GM23248 (cell line): ENCODE measurements around the gene HCST. TPM values are rescaled to one million over a fixed set of nuclear protein-coding genes. Genes with fewer than 3 reads are reported as not detected.

Experiments
- DNase-seq: peaks from one replicate; pipeline ENCODE4 v3.0.0-alpha.2; 2015
- H2AFZ ChIP-seq: fragments of 200-600 bp; sonication (generic); 2 replicates; pipeline ENCODE4 v1.6.1; 2016; ENCODE audit warnings: antibody characterized with exemption
- H3F3A ChIP-seq: fragments of 200-600 bp; sonication (generic); 2 replicates; pipeline ENCODE4 v1.6.1; 2016; ENCODE audit warnings: mild to moderate bottlenecking, antibody characterized with exemption, mixed run types; ENCODE audit not compliant: insufficient read depth
- H3K27ac ChIP-seq: fragments of 200-600 bp; sonication (generic); 2 replicates; pipeline ENCODE4 v1.5.1; 2016; ENCODE audit warnings: mild to moderate bottlenecking
- H3K27me3 ChIP-seq: fragments of 200-600 bp; sonication (generic); replicated peaks from 2 replicates; pipeline ENCODE4 v1.6.1; 2016; ENCODE audit warnings: mild to moderate bottlenecking; ENCODE audit not compliant: insufficient read depth
- H3K36me3 ChIP-seq: fragments of 200-600 bp; sonication (generic); 2 replicates; pipeline ENCODE4 v1.6.1; 2016; ENCODE audit warnings: low read depth, mild to moderate bottlenecking
- H3K4me1 ChIP-seq: fragments of 200-600 bp; sonication (generic); 2 replicates; pipeline ENCODE4 v1.6.1; 2016; ENCODE audit warnings: mild to moderate bottlenecking; ENCODE audit not compliant: insufficient read depth
- H3K4me2 ChIP-seq: fragments of 200-600 bp; sonication (generic); one replicate; pipeline ENCODE4 v1.6.1; 2016; ENCODE audit warnings: mild to moderate bottlenecking; ENCODE audit not compliant: unreplicated experiment
- H3K4me3 ChIP-seq: fragments of 200-600 bp; sonication (generic); 2 replicates; pipeline ENCODE4 v1.5.1; 2016; ENCODE audit warnings: mild to moderate bottlenecking
- H3K79me2 ChIP-seq: fragments of 200-600 bp; sonication (generic); 2 replicates; pipeline ENCODE4 v1.6.1; 2016; ENCODE audit warnings: mild to moderate bottlenecking; ENCODE audit not compliant: insufficient read depth
- H3K9ac ChIP-seq: fragments of 200-600 bp; sonication (generic); 2 replicates; pipeline ENCODE4 v1.6.1; 2016; ENCODE audit warnings: mild to moderate bottlenecking
- H3K9me2 ChIP-seq: fragments of 200-600 bp; sonication (generic); 2 replicates; pipeline ENCODE4 v1.6.1; 2016; ENCODE audit warnings: mixed run types, mild to moderate bottlenecking, moderate library complexity; ENCODE audit not compliant: insufficient read depth
- H3K9me3 ChIP-seq: fragments of 200-600 bp; sonication (generic); one replicate; pipeline ENCODE4 v1.6.1; 2017; ENCODE audit warnings: low read depth
- H4K20me1 ChIP-seq: fragments of 200-600 bp; sonication (generic); 2 replicates; pipeline ENCODE4 v1.6.0; 2016; ENCODE audit not compliant: insufficient read depth
- EZH2 ChIP-seq: fragments of 200-600 bp; sonication (generic); IDR thresholded peaks from 2 replicates; pipeline ENCODE4 v1.6.1; 2018; ENCODE audit warnings: antibody characterized with exemption, mild to moderate bottlenecking; ENCODE audit not compliant: insufficient read depth, poor library complexity, severe bottlenecking
- EZH2phosphoT487 ChIP-seq: fragments of 200-600 bp; sonication (generic); IDR thresholded peaks from 2 replicates; pipeline ENCODE4 v1.6.1; 2018; ENCODE audit warnings: antibody characterized with exemption, moderate library complexity, mild to moderate bottlenecking, low read depth; ENCODE audit not compliant: insufficient read depth
- WGBS, 2 experiments: methylation state at CpG; one replicate each; pipeline ENCODE4 v1.1.6; 2015 to 2017; ENCODE audit warnings: low lambda C conversion rate in 2 of 2, low coverage in 1 of 2; ENCODE audit errors: missing lambda C conversion rate in 2 of 2; 5-methylcytosine and 5-hydroxymethylcytosine counted together
- in situ Hi-C: fragments of 300-500 bp; cut with MboI; formaldehyde crosslinking; loops from 2 replicates; pipeline ENCODE4 v1.15.0; 2020
- polyA plus RNA-seq: library from polyadenylated mRNA; unstranded; fragments of >200 nt; fragmentation: Nextera tagmentation; extraction: Ambion mirVana; gene quantifications from 2 replicates; pipeline ENCODE4 v1.2.1, GENCODE V29; 2016
- total RNA-seq: library from RNA; depleted of rRNA; stranded (reverse); fragments of >200 nt; shearing (Covaris generic); gene quantifications from 2 replicates; pipeline ENCODE4 v1.2.3, GENCODE V29; 2014

Gene HCST
- total and polyA plus RNA-seq, 2 experiments from 2014 or later = 11.3 TPM; not detected in 1

GRCh38 chr19:35931874-35932202 lies 29.5 kb downstream of the HCST start:
- no peaks in the 10 kb centered on the region for H3K79me2 ChIP-seq
- TF ChIP-seq EZH2phosphoT487 = no peak
- no peak for TF ChIP-seq EZH2
- H3K9me2 ChIP-seq = no peaks in the 10 kb centered on the region
- no peaks in the 10 kb centered on the region for H3K9me3 ChIP-seq
- H3K27ac ChIP-seq = no peak overlapping the region
- no peaks in the 10 kb centered on the region for H3K36me3 ChIP-seq
- no peaks in the 10 kb centered on the region for H3K27me3 ChIP-seq
- no peak overlapping the region for H3K4me2 ChIP-seq
- no peak for DNase-seq
- no peaks in the 10 kb centered on the region for H4K20me1 ChIP-seq
- H3K9ac ChIP-seq = no peak overlapping the region
- no peak overlapping the region for H3K4me3 ChIP-seq
- WGBS, 2 experiments = 6 to 9% methylated on average over 9 of the region's 9 CpGs
- H3K4me1 ChIP-seq = peaks cover 6% of the 10 kb centered on the region
- in situ Hi-C loops = loop anchor here (5.0 kb wide), 1 partner anchor 50 kb away; no protein-coding TSS in a partner anchor
- H2AFZ ChIP-seq = no peak overlapping the region
- H3F3A ChIP-seq = no peaks in the 10 kb centered on the region

- H3K36me3 ChIP-seq = no peaks in the 10 kb centered on the region
- peaks cover 10% of the 10 kb centered on the region for H3K4me1 ChIP-seq
- no peaks in the 10 kb centered on the region for H3K9me3 ChIP-seq
- no peak overlapping the region for H3K4me3 ChIP-seq
- in situ Hi-C loops = loop anchor here (5.0 kb wide), 1 partner anchor 50 kb away; no protein-coding TSS in a partner anchor
- H3K9ac ChIP-seq = no peak overlapping the region
- H3K27ac ChIP-seq = no peak overlapping the region
- TF ChIP-seq EZH2phosphoT487 (no peak), EZH2 (no peak)
- no peaks in the 10 kb centered on the region for H3K9me2 ChIP-seq
- no peaks in the 10 kb centered on the region for H4K20me1 ChIP-seq
- H3F3A ChIP-seq = no peaks in the 10 kb centered on the region
- H3K4me2 ChIP-seq = no peak overlapping the region
- no peak overlapping the region for H2AFZ ChIP-seq
- H3K79me2 ChIP-seq = no peaks in the 10 kb centered on the region
- DNase-seq = no peak
- no peaks in the 10 kb centered on the region for H3K27me3 ChIP-seq
- 29 to 32% methylated on average over 7 of the region's 7 CpGs for WGBS, 2 experiments
Measured at GRCh38 chr19:35932291-35932936, 30.1 kb downstream of the HCST start.

DNA sequence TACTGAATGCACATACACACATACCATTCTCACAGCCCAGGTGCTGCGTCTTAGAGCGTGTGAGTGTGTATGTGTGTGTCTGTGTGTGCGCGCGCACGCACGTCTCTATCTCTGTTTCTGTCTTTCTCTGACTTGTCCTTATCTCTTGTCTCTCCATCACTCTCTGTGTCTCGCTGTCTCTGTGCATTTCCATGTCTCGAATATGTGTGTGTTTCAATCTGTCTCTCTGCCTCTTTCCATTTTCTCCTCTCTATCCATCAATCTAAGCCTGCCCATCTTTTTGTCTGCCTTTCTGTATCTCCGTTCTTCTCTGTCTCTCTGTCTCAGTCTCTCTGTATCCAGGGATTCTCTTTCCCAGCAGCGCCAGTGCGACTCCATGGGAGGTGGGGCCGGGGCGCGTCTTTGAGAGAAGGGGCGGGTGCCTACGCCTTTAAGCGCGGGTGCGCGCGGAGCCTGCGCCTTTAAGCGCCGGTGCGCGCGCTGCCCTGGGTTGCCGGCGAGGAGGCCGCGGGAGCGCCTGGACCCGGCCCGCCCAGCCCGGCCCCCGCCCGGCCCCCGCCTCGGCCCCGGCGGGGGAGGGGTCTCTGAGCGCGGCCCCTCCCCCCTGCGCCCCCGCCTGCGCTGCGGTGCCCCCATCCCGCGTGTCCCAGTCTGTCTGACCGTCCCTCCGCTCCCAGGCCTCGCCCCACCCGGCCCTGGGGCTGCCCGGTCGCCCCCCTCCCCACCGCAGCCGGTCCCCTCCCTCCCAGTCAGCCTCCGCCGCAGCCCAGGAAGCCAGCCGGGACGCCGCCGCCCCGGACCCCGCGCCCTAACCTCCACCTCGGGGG lies 33.8 kb downstream of the HCST start, which contains the start of gene LRFN3:
TSS of gene LRFN3 (plus strand) at position 464 of the 827 bp plus-strand sequence. CDS start 3,052 bp downstream, outside the sequence.
- Histone ChIP-seq H3K27me3 (no peaks in the 10 kb centered on the region), H3K4me2 (peak within 1 kb of the TSS; percentile 100), H3K36me3 (no peaks in the 10 kb centered on the region), H3K27ac (no peak within 1 kb of the TSS), H2AFZ (peak within 1 kb of the TSS; percentile 99), H3K9me3 (no peaks in the 10 kb centered on the region), H3K4me3 (peak within 1 kb of the TSS; percentile 89), H3K79me2 (no peaks in the 10 kb centered on the region), H4K20me1 (no peaks in the 10 kb centered on the region), H3K9ac (peak within 1 kb of the TSS; percentile 82), H3K4me1 (peaks cover 15% of the 10 kb centered on the region), H3K9me2 (no peaks in the 10 kb centered on the region), H3F3A (no peaks in the 10 kb centered on the region)
- TF ChIP-seq EZH2 (no peak), EZH2phosphoT487 (no peak)
- in situ Hi-C loops = no loop called here
- 2% methylated on average over 37 to 44 of the region's 68 CpGs for WGBS, 2 experiments
- DNase-seq = peak; percentile 84

GRCh38 chr19:35936738-35937268 lies 34.5 kb downstream of the HCST start:
- peak; percentile 13 for DNase-seq

More at GRCh38 chr19:35936738-35937268, 34.5 kb downstream of the HCST start:
- Histone ChIP-seq H3K27me3 (no peaks in the 10 kb centered on the region), H3K4me3 (peak overlapping the region; percentile 89), H3K79me2 (no peaks in the 10 kb centered on the region), H3K9ac (peak overlapping the region; percentile 82), H3F3A (no peaks in the 10 kb centered on the region), H3K9me3 (no peaks in the 10 kb centered on the region), H3K4me1 (peaks cover 15% of the 10 kb centered on the region), H3K27ac (no peak overlapping the region), H4K20me1 (no peaks in the 10 kb centered on the region), H3K4me2 (peak overlapping the region; percentile 98), H3K9me2 (no peaks in the 10 kb centered on the region), H2AFZ (peak overlapping the region; percentile 85), H3K36me3 (no peaks in the 10 kb centered on the region)
- 17% methylated on average over 11 of the region's 11 CpGs for WGBS, 2 experiments
- in situ Hi-C loops = no loop called here
- TF ChIP-seq EZH2 (no peak), EZH2phosphoT487 (no peak)
